K562 (cell line): ENCODE results near the gene MFNG. TPM values are rescaled to one million over a fixed set of nuclear protein-coding genes. Genes with fewer than 3 reads are reported as not detected.

Experiments
- ATAC-seq: fragments of 200-7000 bp; cut with Tn5 transposase; 3 replicates; pipeline ENCODE4 v1.9.1; 2020; ENCODE audit warnings: moderate library complexity
- BruUV-seq: library from RNA; stranded (reverse); fragments of 400-500 nt; replicated peaks from 2 replicates; lab custom pipeline; 2021; lab: Mats Ljungman, UMichigan
- CTCF ChIA-PET: fragments of 300-600 bp; formaldehyde crosslinking; extraction: SDS; loops from one replicate; lab custom pipeline; 2021; ENCODE audit warnings: low intra/inter-chr PET ratio; lab: Yijun Ruan, JAX
- POLR2A ChIA-PET: fragments of 300-600, 350-650 bp; sonication (Branson Sonifier 250); formaldehyde crosslinking; extraction: SDS; loops from one replicate; lab custom pipeline; 2021; ENCODE audit warnings: antibody characterized with exemption, inconsistent platforms; lab: Yijun Ruan, JAX
- DNase-seq, 4 experiments: peaks; one replicate each; pipeline versions ENCODE4 v3.0.0 to v3.0.0-alpha.2; 2011 to 2018; ENCODE audit warnings: low spot score in 3 of 4, mixed read lengths in 3 of 4; ENCODE audit errors: extremely low read depth in 1 of 4
- FAIRE-seq: peaks from 2 replicates; lab custom pipeline; 2011; peaks lifted over from hg19 to GRCh38; lab: Jason Lieb, UNC
- H2AFZ ChIP-seq: 2 replicates; pipeline ENCODE4 v1.6.0; 2011; ENCODE audit warnings: low read depth, low read length, control low read depth, inconsistent platforms
- H3K27ac ChIP-seq: fragments of 200-600 bp; 3 replicates; pipeline ENCODE4 v1.8.0; 2011; ENCODE audit warnings: low read depth, mild to moderate bottlenecking, control low read depth, inconsistent platforms, low read length, moderate library complexity, mixed read lengths; ENCODE audit errors: extremely low read depth
- H3K27me3 ChIP-seq, 2 experiments: fragments of 300-600 bp in 1 of 2; 2 replicates in 1 of 2; 3 replicates in 1 of 2; pipeline versions ENCODE4 v1.6.0 to v1.8.0; 2011; ENCODE audit warnings: inconsistent platforms in 2 of 2, low read length in 2 of 2, mild to moderate bottlenecking in 1 of 2, mixed read lengths in 1 of 2, moderate library complexity in 1 of 2; ENCODE audit not compliant: control insufficient read depth in 2 of 2, insufficient read depth in 2 of 2
- H3K36me3 ChIP-seq: fragments of 300-600 bp; 3 replicates; pipeline ENCODE4 v1.8.0; 2011; ENCODE audit warnings: mild to moderate bottlenecking, low read length, inconsistent platforms; ENCODE audit not compliant: control insufficient read depth, insufficient read depth
- H3K4me1 ChIP-seq, 2 experiments: fragments of 200-600 bp in 1 of 2; replicated peaks in 1 of 2; 2 replicates in 1 of 2; 3 replicates in 1 of 2; pipeline versions ENCODE4 v1.5.1 to v1.8.0; 2011; ENCODE audit warnings: inconsistent platforms in 2 of 2, low read length in 2 of 2, mild to moderate bottlenecking in 1 of 2, mixed read lengths in 1 of 2, moderate library complexity in 1 of 2; ENCODE audit not compliant: control insufficient read depth in 2 of 2, insufficient read depth in 2 of 2
- H3K4me2 ChIP-seq: 2 replicates; pipeline ENCODE4 v1.6.1; 2011; ENCODE audit warnings: low read length, control low read depth, inconsistent platforms, mixed read lengths; ENCODE audit not compliant: insufficient read depth
- H3K4me3 ChIP-seq: fragments of 200-600 bp; sonication (generic), shearing (Covaris generic); 2 replicates; pipeline ENCODE4 v1.5.1; 2016; ENCODE audit warnings: control low read depth, inconsistent platforms
- H3K79me2 ChIP-seq: fragments of 200-600 bp; 3 replicates; pipeline ENCODE4 v1.8.0; 2011; ENCODE audit warnings: low read length, inconsistent platforms; ENCODE audit not compliant: control insufficient read depth, insufficient read depth
- H3K9ac ChIP-seq, 2 experiments: 2 replicates each; pipeline versions ENCODE4 v1.6.0 to v1.6.1; 2011; ENCODE audit warnings: low read depth in 2 of 2, low read length in 2 of 2, control low read depth in 1 of 2, inconsistent platforms in 1 of 2, mild to moderate bottlenecking in 1 of 2, mixed read lengths in 1 of 2; ENCODE audit not compliant: insufficient read depth in 1 of 2
- H3K9me1 ChIP-seq: one replicate; pipeline ENCODE4 v1.6.0; 2011; ENCODE audit warnings: inconsistent platforms, mild to moderate bottlenecking, low read length, moderate library complexity; ENCODE audit not compliant: control insufficient read depth, insufficient read depth
- H3K9me3 ChIP-seq: replicated peaks from 2 replicates; pipeline ENCODE4 v1.5.1; 2011; ENCODE audit warnings: low read depth, low read length, inconsistent platforms; ENCODE audit not compliant: control insufficient read depth, insufficient read depth
- H4K20me1 ChIP-seq: replicated peaks from 2 replicates; pipeline ENCODE4 v1.6.1; 2011; ENCODE audit warnings: low read length, inconsistent platforms, mixed read lengths; ENCODE audit not compliant: control insufficient read depth, insufficient read depth
- GATAD2A ChIP-seq: fragments of 450-650 bp; IDR thresholded peaks from 2 replicates; pipeline ENCODE4 v1.6.1; 2017
- MCM2 ChIP-seq: fragments of 450-650 bp; IDR thresholded peaks from 2 replicates; pipeline ENCODE4 v1.6.1; 2017; ENCODE audit warnings: low read depth, mild to moderate bottlenecking
- NELFE ChIP-seq: IDR thresholded peaks from 2 replicates; pipeline ENCODE4 v1.6.1; 2011; ENCODE audit warnings: mild to moderate bottlenecking; ENCODE audit not compliant: insufficient read depth, insufficient read length
- PHF8 ChIP-seq: fragments of 200-600 bp; sonication (generic); IDR thresholded peaks from 2 replicates; pipeline ENCODE4 v1.6.1; 2012; ENCODE audit warnings: mixed run types, mild to moderate bottlenecking, inconsistent platforms, low read length, moderate library complexity, borderline replicate concordance
- RBM25 ChIP-seq: fragments of 200-400 bp; formaldehyde crosslinking; IDR thresholded peaks from 2 replicates; pipeline ENCODE4 v1.6.1; 2018; ENCODE audit warnings: low read length, low read depth, moderate library complexity; ENCODE audit not compliant: severe bottlenecking
- ZNF23 ChIP-seq: fragments of 250-450 bp; sonication (Bioruptor Pico); IDR thresholded peaks from 2 replicates; pipeline ENCODE4 v1.4.0; 2020; ENCODE audit warnings: mild to moderate bottlenecking
- ZNF444 ChIP-seq: fragments of 250-450 bp; sonication (Bioruptor Pico); IDR thresholded peaks from 2 replicates; pipeline ENCODE4 v1.4.0; 2020; ENCODE audit warnings: mild to moderate bottlenecking, moderate library complexity
- ZNF589 ChIP-seq: fragments of 200-800 bp; sonication (Bioruptor generic); IDR thresholded peaks from 2 replicates; pipeline ENCODE4 v1.6.1; 2016; ENCODE audit warnings: low read depth, missing genetic modification characterization, missing compliant biosample characterization
- WGBS: fragments of 100-300 bp; shearing (Covaris generic); methylation state at CpG from one replicate; pipeline ENCODE4 v1.1.6; 2016; ENCODE audit warnings: low coverage, mixed read lengths; ENCODE audit not compliant: insufficient coverage; ENCODE audit errors: missing lambda C conversion rate; 5-methylcytosine and 5-hydroxymethylcytosine counted together
- in situ Hi-C: fragments of 300-500 bp; cut with MboI; formaldehyde crosslinking; loops from 4 replicates; pipeline ENCODE4 v1.15.0; 2018; ENCODE audit warnings: inconsistent platforms, mixed read lengths
- intact Hi-C: fragments of 100-400 bp; cut with micrococcal nuclease; formaldehyde crosslinking; loops from 2 replicates; pipeline ENCODE4 v1.14.2; 2022
- polyA plus RNA-seq, 8 experiments: library from polyadenylated mRNA; depleted of rRNA in 4 of 8; stranded (reverse) in 5 of 8; unstranded in 3 of 8; fragments of >200 nt; fragmentation: Nextera tagmentation in 2 of 8; fragmentation: Illumina TruSeq in 1 of 8; extraction: Ambion mirVana in 2 of 8; extraction: Trizol in 1 of 8; gene quantifications; 2 replicates each; pipeline versions ENCODE4 v1.2.1 to v1.2.3, GENCODE V29; 2011 to 2014; ENCODE audit warnings: inconsistent platforms in 1 of 8, missing spikeins in 1 of 8
- total RNA-seq, 7 experiments: library from RNA; depleted of rRNA in 6 of 7; stranded (reverse); fragments of >200 nt in 6 of 7; fragmentation: Illumina TruSeq in 2 of 7; extraction: Trizol in 2 of 7; gene quantifications; 2 replicates each; pipeline versions ENCODE4 v1.2.1 to v1.2.3, GENCODE V29; 2011 to 2021; ENCODE audit warnings: low replicate concordance in 1 of 7
- TF ChIP-seq, protein P1 (sequence below): fragments of 450-650 bp; formaldehyde crosslinking; IDR thresholded peaks from 2 replicates; pipeline ENCODE4 v1.4.0; 2022; ENCODE audit warnings: missing genetic modification characterization
- TF ChIP-seq, protein P2 (sequence below): sonication (generic); formaldehyde crosslinking; IDR thresholded peaks from 2 replicates; pipeline ENCODE4 v1.8.1; 2023; ENCODE audit warnings: mild to moderate bottlenecking, missing genetic modification reagents

The MFNG gene
- total and polyA plus RNA-seq, 9 of the 15 experiments (the other 6 are each of a cell fraction or from before 2014, with no cell fraction given): 0.13 to 0.73 (median 0.38) TPM; not detected in 4

DNA sequence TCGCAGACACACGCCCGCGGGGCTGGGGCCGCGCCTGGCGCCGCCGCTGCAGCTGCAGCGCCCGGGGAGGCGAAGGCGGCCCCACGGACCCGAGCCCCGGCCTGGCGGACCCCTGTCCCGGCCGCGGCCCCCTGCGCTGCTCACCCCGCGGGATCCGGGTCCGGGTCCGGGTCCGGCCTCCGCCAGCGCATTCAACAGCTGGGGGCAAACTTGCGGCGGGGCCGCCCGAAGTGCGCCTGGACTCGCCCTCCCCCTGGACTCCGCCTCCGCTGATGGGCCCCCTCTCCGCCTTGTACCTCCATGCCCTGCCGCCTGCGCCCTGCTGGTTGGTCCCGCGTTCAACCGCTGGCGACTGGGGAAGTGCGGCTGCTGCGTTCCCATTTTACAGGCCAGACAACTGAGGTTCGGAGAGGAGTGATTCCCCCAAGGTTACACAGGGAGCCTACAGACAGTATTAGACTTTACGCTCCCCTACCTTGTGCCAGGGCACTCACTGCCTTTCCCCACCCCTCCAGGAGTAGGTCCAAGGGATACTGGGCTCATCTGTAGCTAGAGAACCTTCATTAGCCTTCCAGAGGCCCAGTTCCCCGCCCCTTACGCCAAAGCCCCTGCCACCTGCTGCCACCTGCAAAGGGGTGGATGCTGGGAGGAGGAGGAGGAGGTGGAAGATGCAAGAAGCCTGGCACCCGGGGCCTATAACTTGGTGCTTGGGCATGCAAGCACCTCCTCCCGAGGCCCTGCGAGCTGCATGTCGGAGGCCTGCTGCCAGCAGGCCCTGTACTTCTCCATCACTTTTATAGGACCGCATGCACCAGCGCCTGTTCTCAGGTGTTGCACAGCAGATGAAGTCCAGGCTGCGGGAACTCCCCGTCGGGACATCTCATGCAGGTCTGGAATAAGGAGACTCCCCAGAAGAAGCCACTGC lies 58.2 kb downstream of the MFNG start:
- ChIA-PET CTCF (interaction anchor here (2.0 kb wide), 1 partner anchor 161 kb away, joined by 5 read pairs; no protein-coding TSS in a partner anchor), POLR2A (no interaction called here)
- intact Hi-C loops: loop anchor here (2.0 kb wide), 1 partner anchor 111 kb away; no protein-coding TSS in a partner anchor
- Histone ChIP-seq H3K9ac (no peak overlapping the region), H3K9me3 (no peaks in the 10 kb centered on the region), H3K4me3 (no peak overlapping the region), H2AFZ (no peak overlapping the region), H4K20me1 (peaks cover 6% of the 10 kb centered on the region), H3K4me1 (peaks cover 0 to 15% of the 10 kb centered on the region in 2 experiments; a peak in 2 of 5 replicates), H3K79me2 (no peaks in the 10 kb centered on the region), H3K9me1 (no peaks in the 10 kb centered on the region), H3K36me3 (no peaks in the 10 kb centered on the region), H3K4me2 (no peak overlapping the region), H3K27ac (no peak overlapping the region), H3K27me3 (peaks cover 7 to 54% of the 10 kb centered on the region in 2 experiments; a peak in 4 of 5 replicates)
- FAIRE-seq (no peak), DNase-seq (no peak), ATAC-seq (no peak)
- TF ChIP-seq RBM25: peak; percentile 21
- TF ChIP-seq GATAD2A: no peak
- 10% methylated on average over 6 of the region's 59 CpGs for WGBS
- in situ Hi-C loops: no loop called here
- BruUV-seq: no TSS peak

DNA sequence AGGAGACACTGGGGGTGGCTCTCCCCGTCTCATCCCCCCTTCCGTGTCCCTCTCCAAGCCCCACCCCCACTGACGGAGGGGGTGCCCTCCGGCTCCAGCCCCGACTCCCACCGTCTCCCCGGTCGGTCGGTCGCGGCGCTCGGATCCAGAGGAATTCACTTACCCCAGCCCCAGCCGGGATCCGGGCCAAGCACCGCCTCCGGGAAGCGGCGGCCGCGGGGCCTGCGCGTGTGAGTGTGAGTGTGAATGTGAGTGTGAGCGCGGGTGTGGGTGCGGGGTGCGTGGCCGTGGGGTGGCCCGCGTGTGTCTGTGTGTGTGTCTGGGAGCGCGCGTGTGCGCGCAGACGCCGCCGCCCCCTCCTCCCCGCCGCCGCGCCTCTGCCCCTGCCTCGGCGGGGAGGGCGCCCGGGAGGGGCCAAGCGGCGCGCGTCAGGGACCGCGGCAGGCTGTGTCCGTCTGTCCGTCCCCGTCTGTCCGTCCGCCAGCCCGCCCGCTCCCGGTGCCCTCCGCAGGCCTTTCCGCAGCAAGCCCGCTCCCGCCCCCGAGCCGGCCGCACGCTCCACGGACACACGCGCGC lies 59.0 kb downstream of the MFNG start, which contains the start of gene ELFN2:
Gene ELFN2, minus strand, starts transcription at position 345 of the 576 bp plus-strand sequence. CDS start 51,945 bp downstream, outside the sequence.
- Histone ChIP-seq H3K27ac (no peak within 1 kb of the TSS), H3K9ac (no peak within 1 kb of the TSS), H3K9me3 (no peaks in the 10 kb centered on the region), H3K4me3 (no peak within 1 kb of the TSS), H3K79me2 (no peaks in the 10 kb centered on the region), H3K36me3 (no peaks in the 10 kb centered on the region), H3K4me1 (peaks cover 0 to 15% of the 10 kb centered on the region in 2 experiments; a peak in 2 of 5 replicates), H3K27me3 (peaks cover 2 to 47% of the 10 kb centered on the region in 2 experiments; a peak in 4 of 5 replicates), H2AFZ (no peak within 1 kb of the TSS), H3K9me1 (no peaks in the 10 kb centered on the region), H3K4me2 (no peak within 1 kb of the TSS), H4K20me1 (peaks cover 6% of the 10 kb centered on the region)
- ATAC-seq (no peak), FAIRE-seq (no peak), DNase-seq (peak in 1 of 4 experiments; percentile 18)
- in situ Hi-C loops: no loop called here
- WGBS: 4% methylated on average over 17 of the region's 72 CpGs
- ChIA-PET CTCF (no interaction called here), POLR2A (no interaction called here)
- intact Hi-C loops: no loop called here
- BruUV-seq: no TSS peak
- no peak for TF ChIP-seq ZNF589 (CRISPR knock-in tag)
- TF ChIP-seq, protein P1, sequence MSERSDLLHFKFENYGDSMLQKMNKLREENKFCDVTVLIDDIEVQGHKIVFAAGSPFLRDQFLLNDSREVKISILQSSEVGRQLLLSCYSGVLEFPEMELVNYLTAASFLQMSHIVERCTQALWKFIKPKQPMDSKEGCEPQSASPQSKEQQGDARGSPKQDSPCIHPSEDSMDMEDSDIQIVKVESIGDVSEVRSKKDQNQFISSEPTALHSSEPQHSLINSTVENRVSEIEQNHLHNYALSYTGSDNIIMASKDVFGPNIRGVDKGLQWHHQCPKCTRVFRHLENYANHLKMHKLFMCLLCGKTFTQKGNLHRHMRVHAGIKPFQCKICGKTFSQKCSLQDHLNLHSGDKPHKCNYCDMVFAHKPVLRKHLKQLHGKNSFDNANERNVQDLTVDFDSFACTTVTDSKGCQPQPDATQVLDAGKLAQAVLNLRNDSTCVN (CRISPR knock-in tag): no peak
- TF ChIP-seq NELFE: no peak
- no peak for TF ChIP-seq ZNF444 (CRISPR knock-in tag)
- TF ChIP-seq, protein P2, sequence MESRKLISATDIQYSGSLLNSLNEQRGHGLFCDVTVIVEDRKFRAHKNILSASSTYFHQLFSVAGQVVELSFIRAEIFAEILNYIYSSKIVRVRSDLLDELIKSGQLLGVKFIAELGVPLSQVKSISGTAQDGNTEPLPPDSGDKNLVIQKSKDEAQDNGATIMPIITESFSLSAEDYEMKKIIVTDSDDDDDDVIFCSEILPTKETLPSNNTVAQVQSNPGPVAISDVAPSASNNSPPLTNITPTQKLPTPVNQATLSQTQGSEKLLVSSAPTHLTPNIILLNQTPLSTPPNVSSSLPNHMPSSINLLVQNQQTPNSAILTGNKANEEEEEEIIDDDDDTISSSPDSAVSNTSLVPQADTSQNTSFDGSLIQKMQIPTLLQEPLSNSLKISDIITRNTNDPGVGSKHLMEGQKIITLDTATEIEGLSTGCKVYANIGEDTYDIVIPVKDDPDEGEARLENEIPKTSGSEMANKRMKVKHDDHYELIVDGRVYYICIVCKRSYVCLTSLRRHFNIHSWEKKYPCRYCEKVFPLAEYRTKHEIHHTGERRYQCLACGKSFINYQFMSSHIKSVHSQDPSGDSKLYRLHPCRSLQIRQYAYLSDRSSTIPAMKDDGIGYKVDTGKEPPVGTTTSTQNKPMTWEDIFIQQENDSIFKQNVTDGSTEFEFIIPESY (CRISPR knock-in tag): no peak
- TF ChIP-seq PHF8: no peak
- TF ChIP-seq MCM2: no peak
- no peak for TF ChIP-seq ZNF23
